ENCODE results near the gene LCK.

Gene LCK

GRCh38 chr1:32318127-32318869 lies 67.2 kb downstream of the LCK start:
- DNase-seq (ENCODE audit: low read depth in 1 of 2, low spot score in 1 of 2): no peak

- DNase-seq (ENCODE audit: low read depth in 1 of 2, low spot score in 1 of 2): no peak
Observed at GRCh38 chr1:32321712-32322291, 70.7 kb downstream of the LCK start.

- no peak for DNase-seq (ENCODE audit: low read depth in 1 of 2, low spot score in 1 of 2)
Observed at GRCh38 chr1:32327204-32327603, 76.1 kb downstream of the LCK start.

- no peak for DNase-seq (ENCODE audit: low read depth in 1 of 2, low spot score in 1 of 2)
Observed at GRCh38 chr1:32329931-32330466, 78.9 kb downstream of the LCK start.

GRCh38 chr1:32330558-32331151 lies 79.6 kb downstream of the LCK start:
- no peak for DNase-seq (ENCODE audit: low read depth in 1 of 2, low spot score in 1 of 2)

GRCh38 chr1:32331549-32331948 lies 80.5 kb downstream of the LCK start:
- no peak for DNase-seq (ENCODE audit: low read depth in 1 of 2, low spot score in 1 of 2)

GRCh38 chr1:32332290-32333079 lies 81.4 kb downstream of the LCK start:
- no peak for DNase-seq (ENCODE audit: low read depth in 1 of 2, low spot score in 1 of 2)

- DNase-seq (ENCODE audit: low read depth in 1 of 2, low spot score in 1 of 2): no peak
Observed at GRCh38 chr1:32333251-32333963, 82.3 kb downstream of the LCK start.

GRCh38 chr1:32334274-32334861 lies 83.3 kb downstream of the LCK start:
- DNase-seq (ENCODE audit: low read depth in 1 of 2, low spot score in 1 of 2): no peak

GRCh38 chr1:32334864-32335534 lies 83.9 kb downstream of the LCK start:
- DNase-seq (ENCODE audit: low read depth in 1 of 2, low spot score in 1 of 2): peak; percentile 27 to 29

- no peak for DNase-seq (ENCODE audit: low read depth in 1 of 2, low spot score in 1 of 2)
Observed at GRCh38 chr1:32335535-32335789, 84.4 kb downstream of the LCK start.

Data from activated CD4-positive, alpha-beta T cell treated with anti-CD3 and anti-CD28 coated beads, Interleukin-2, amount 50 U/mL, for 24 hours (primary cell).